Right atrium auricular region (tissue), 2 donors: ENCODE measurements around the gene STAMBPL1. TPM values are rescaled to one million over a fixed set of nuclear protein-coding genes. Genes with fewer than 3 reads are reported as not detected.

Experiments used
- DNase-seq: peaks from one replicate; pipeline ENCODE4 v3.0.0-alpha.2; 2019; ENCODE audit warnings: low spot score
- H3K27ac ChIP-seq, 2 donors: fragments of 200-600 bp; sonication (generic); 1 replicate in 1 of 2; 2 replicates in 1 of 2; pipeline ENCODE4 v1.5.1; 2016 to 2019
- H3K27me3 ChIP-seq, 2 donors: fragments of 200-600 bp; sonication (generic); one replicate each; pipeline versions ENCODE4 v1.5.1 to v1.6.0; 2017 to 2019
- H3K36me3 ChIP-seq: fragments of 200-600 bp; sonication (generic); one replicate; pipeline ENCODE4 v1.5.1; 2016
- H3K4me1 ChIP-seq, 2 donors: fragments of 200-600 bp; sonication (generic); one replicate each; pipeline versions ENCODE4 v1.5.1 to v1.6.0; 2017 to 2019
- H3K4me3 ChIP-seq, 2 donors: fragments of 200-600 bp; sonication (generic); 1 replicate in 1 of 2; 2 replicates in 1 of 2; pipeline ENCODE4 v1.5.1; 2017 to 2019; ENCODE audit warnings: mild to moderate bottlenecking in 1 of 2, moderate library complexity in 1 of 2
- H3K9me3 ChIP-seq, 2 donors: fragments of 200-600 bp; sonication (generic); one replicate each; pipeline ENCODE4 v1.5.1; 2019
- CTCF ChIP-seq, 2 donors: fragments of 200-600 bp; sonication (generic); IDR thresholded peaks; one replicate each; pipeline ENCODE4 v1.5.1; 2019; ENCODE audit warnings: antibody characterized with exemption in 2 of 2
- total RNA-seq, 2 donors: library from RNA; depleted of rRNA; stranded (reverse); fragments of >200 nt; gene quantifications; one replicate each; pipeline ENCODE4 v1.1.0, GENCODE V29; 2016

STAMBPL1 gene
- total RNA-seq, 2 donors from 2014 or later, result 8.8 to 13.8 TPM

- no peaks in the 10 kb centered on the region for H3K9me3 ChIP-seq
- H3K27ac ChIP-seq, result no peak within 1 kb of the TSS
- DNase-seq, result peak; percentile 61
- no peaks in the 10 kb centered on the region for H3K36me3 ChIP-seq
- no peak for TF ChIP-seq CTCF (IDR thresholded peaks at IDR 0.05)
- no peaks in the 10 kb centered on the region for H3K27me3 ChIP-seq
- no peaks in the 10 kb centered on the region for H3K4me1 ChIP-seq
- no peak within 1 kb of the TSS for H3K4me3 ChIP-seq
These were observed 28.3 kb upstream of the STAMBPL1 start, which contains the start of gene ANKRD22 for GRCh38 chr10:88851706-88852105. Gene ANKRD22, minus strand, starts transcription at chr10:88851844. Its CDS starts 237 bp downstream, at chr10:88851607.

- H3K4me1 ChIP-seq, result no peaks in the 10 kb centered on the region
- no peak for TF ChIP-seq CTCF (IDR thresholded peaks at IDR 0.05)
- DNase-seq, result no peak
- H3K9me3 ChIP-seq, result no peaks in the 10 kb centered on the region
- H3K27me3 ChIP-seq, result no peaks in the 10 kb centered on the region
- H3K27ac ChIP-seq, result no peak overlapping the region
- H3K36me3 ChIP-seq, result no peaks in the 10 kb centered on the region
- H3K4me3 ChIP-seq, result no peak overlapping the region
These were observed 27.7 kb upstream of the STAMBPL1 start for GRCh38 chr10:88852327-88852726.

GRCh38 chr10:88853155-88853881 is 26.7 kb upstream of the STAMBPL1 start:
- Histone ChIP-seq H3K4me1 (no peaks in the 10 kb centered on the region), H3K9me3 (no peaks in the 10 kb centered on the region), H3K27me3 (no peaks in the 10 kb centered on the region), H3K4me3 (no peak overlapping the region), H3K36me3 (no peaks in the 10 kb centered on the region), H3K27ac (no peak overlapping the region)
- no peak for TF ChIP-seq CTCF (IDR thresholded peaks at IDR 0.05)
- no peak for DNase-seq

- Histone ChIP-seq H3K27ac (no peak overlapping the region), H3K27me3 (no peaks in the 10 kb centered on the region), H3K4me3 (no peak overlapping the region), H3K36me3 (no peaks in the 10 kb centered on the region), H3K9me3 (no peaks in the 10 kb centered on the region), H3K4me1 (no peaks in the 10 kb centered on the region)
- no peak for DNase-seq
- no peak for TF ChIP-seq CTCF (IDR thresholded peaks at IDR 0.05)
These were observed 25.4 kb upstream of the STAMBPL1 start for GRCh38 chr10:88854684-88855083.

- H3K36me3 ChIP-seq, result no peaks in the 10 kb centered on the region
- no peak for DNase-seq
- no peak overlapping the region for H3K4me3 ChIP-seq
- no peak for TF ChIP-seq CTCF (IDR thresholded peaks at IDR 0.05)
- no peaks in the 10 kb centered on the region for H3K9me3 ChIP-seq
- H3K27ac ChIP-seq, result no peak overlapping the region
- H3K27me3 ChIP-seq, result no peaks in the 10 kb centered on the region
- H3K4me1 ChIP-seq, result no peaks in the 10 kb centered on the region
These were observed 22.2 kb upstream of the STAMBPL1 start for GRCh38 chr10:88857831-88858230.

- Histone ChIP-seq H3K4me1 (no peaks in the 10 kb centered on the region), H3K9me3 (no peaks in the 10 kb centered on the region)
- no peak for TF ChIP-seq CTCF (IDR thresholded peaks at IDR 0.05)
These were observed 21.6 kb upstream of the STAMBPL1 start for GRCh38 chr10:88858491-88858890.

More at GRCh38 chr10:88858491-88858890, 21.6 kb upstream of the STAMBPL1 start:
- H3K27ac ChIP-seq, result no peak overlapping the region
- no peak overlapping the region for H3K4me3 ChIP-seq
- no peaks in the 10 kb centered on the region for H3K27me3 ChIP-seq
- H3K36me3 ChIP-seq, result no peaks in the 10 kb centered on the region
- no peak for DNase-seq
